ENCODE measurements around the gene ZFP36L2. TPM values are rescaled to one million over a fixed set of nuclear protein-coding genes. Genes with fewer than 3 reads are reported as not detected.

ZFP36L2 gene
- total RNA-seq, 1 experiment from 2014 or later: 105 TPM

DNA sequence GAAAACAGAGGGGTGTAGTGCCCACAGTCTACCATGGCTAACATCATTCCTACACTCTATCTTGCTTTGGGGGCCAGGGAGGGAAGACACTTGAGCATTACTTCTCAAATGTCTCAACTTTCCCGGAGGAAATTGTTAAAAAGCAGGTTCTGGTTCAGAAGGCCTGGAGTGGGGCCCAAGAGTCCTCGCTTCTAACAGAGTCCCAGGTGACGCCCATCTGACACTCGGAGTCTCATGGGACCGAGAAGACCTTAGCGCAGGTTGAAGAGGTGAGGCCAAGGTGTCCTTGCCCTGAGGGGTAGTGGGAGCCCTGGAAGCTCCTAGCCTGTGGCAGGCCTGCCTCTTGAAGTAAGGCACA lies 40.1 kb downstream of the ZFP36L2 start:
- H3K4me2 ChIP-seq (ENCODE audit: insufficient read depth, insufficient read length, low read length): no peak overlapping the region

More for the DNA sequence above, 40.1 kb downstream of the ZFP36L2 start:
- Histone ChIP-seq H3T11ph (ENCODE audit: low read length) (no peak overlapping the region), H3K23me2 (ENCODE audit: insufficient read length, low read depth, low read length, poor library complexity, severe bottlenecking) (no peaks in the 10 kb centered on the region), H3K4ac (ENCODE audit: low read depth, low read length) (no peak overlapping the region), H4K5ac (ENCODE audit: insufficient read length, low read depth, low read length) (no peak overlapping the region), H3K4me1 (ENCODE audit: insufficient read depth, low read length) (peaks cover 14% of the 10 kb centered on the region), H3K18ac (ENCODE audit: insufficient read length, low read depth, low read length) (peak overlapping the region; percentile 3), H2BK5ac (ENCODE audit: insufficient read length, low read length) (no peak overlapping the region), H4K91ac (ENCODE audit: insufficient read length, low read depth, low read length) (no peak overlapping the region), H2AFZ (ENCODE audit: low read length) (no peak overlapping the region), H3K79me2 (ENCODE audit: insufficient read depth, low read length) (no peaks in the 10 kb centered on the region), H4K8ac (replicated peaks; ENCODE audit: insufficient read length, low read depth, low read length) (no peak overlapping the region), H4K20me1 (ENCODE audit: control insufficient read depth, insufficient read depth, insufficient read length) (no peaks in the 10 kb centered on the region), H3K79me1 (ENCODE audit: insufficient read depth, low read depth, low read length, poor library complexity, severe bottlenecking) (no peaks in the 10 kb centered on the region), H2BK120ac (ENCODE audit: low read depth, low read length, poor library complexity, severe bottlenecking) (no peak overlapping the region), H2AK5ac (ENCODE audit: insufficient read length, low read length) (no peak overlapping the region), H3K27ac (ENCODE audit: insufficient read length, low read depth, low read length) (no peak overlapping the region), H3K9me3 (ENCODE audit: control insufficient read depth, low read depth, low read length) (no peaks in the 10 kb centered on the region), H2BK15ac (ENCODE audit: low read depth, low read length) (no peak overlapping the region), H2BK20ac (ENCODE audit: low read depth, low read length, poor library complexity, severe bottlenecking) (no peak overlapping the region), H3K9ac (ENCODE audit: extremely low read depth, insufficient read length, low read length) (no peak overlapping the region), H2BK12ac (ENCODE audit: insufficient read length, low read depth, low read length) (no peak overlapping the region), H3K23ac (ENCODE audit: insufficient read length, low read depth, low read length) (no peak overlapping the region), H3K14ac (ENCODE audit: insufficient read depth, low read length) (no peak overlapping the region), H3K27me3 (ENCODE audit: insufficient read depth, low read length) (no peaks in the 10 kb centered on the region), H3K56ac (ENCODE audit: insufficient read length, low read depth, low read length) (no peak overlapping the region)
- Mint-ChIP-seq H3K27ac (peak overlapping the region in 2 of 3 experiments; percentile 70 to 77; a peak in 5 of 7 replicates), H3K9me3 (no peaks in the 10 kb centered on the region; a peak in 1 of 5 replicates), H3K4me3 (no peak overlapping the region), H3K27me3 (ENCODE audit: low read depth) (0 out of 2 replicates have a peak, but pooled peaks cover 1% of the 10 kb centered on the region), H3K36me3 (ENCODE audit: insufficient read depth in 1 of 3, low read depth in 3 of 3) (no peaks in the 10 kb centered on the region), H3K4me1 (peaks cover 46 to 51% of the 10 kb centered on the region in 2 experiments)
- TF ChIP-seq, protein P1, sequence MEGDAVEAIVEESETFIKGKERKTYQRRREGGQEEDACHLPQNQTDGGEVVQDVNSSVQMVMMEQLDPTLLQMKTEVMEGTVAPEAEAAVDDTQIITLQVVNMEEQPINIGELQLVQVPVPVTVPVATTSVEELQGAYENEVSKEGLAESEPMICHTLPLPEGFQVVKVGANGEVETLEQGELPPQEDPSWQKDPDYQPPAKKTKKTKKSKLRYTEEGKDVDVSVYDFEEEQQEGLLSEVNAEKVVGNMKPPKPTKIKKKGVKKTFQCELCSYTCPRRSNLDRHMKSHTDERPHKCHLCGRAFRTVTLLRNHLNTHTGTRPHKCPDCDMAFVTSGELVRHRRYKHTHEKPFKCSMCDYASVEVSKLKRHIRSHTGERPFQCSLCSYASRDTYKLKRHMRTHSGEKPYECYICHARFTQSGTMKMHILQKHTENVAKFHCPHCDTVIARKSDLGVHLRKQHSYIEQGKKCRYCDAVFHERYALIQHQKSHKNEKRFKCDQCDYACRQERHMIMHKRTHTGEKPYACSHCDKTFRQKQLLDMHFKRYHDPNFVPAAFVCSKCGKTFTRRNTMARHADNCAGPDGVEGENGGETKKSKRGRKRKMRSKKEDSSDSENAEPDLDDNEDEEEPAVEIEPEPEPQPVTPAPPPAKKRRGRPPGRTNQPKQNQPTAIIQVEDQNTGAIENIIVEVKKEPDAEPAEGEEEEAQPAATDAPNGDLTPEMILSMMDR (conservative IDR thresholded peaks at IDR 0.05): no peak
- no peak for DNase-seq
- no CpG with 5 or more reads among the region's 6 CpGs for WGBS (ENCODE audit: extremely low coverage, insufficient read length, low lambda C conversion rate)
